Type B pancreatic cell (in vitro differentiated cells): ENCODE results near the gene RAB40B. TPM values are rescaled to one million over a fixed set of nuclear protein-coding genes. Genes with fewer than 3 reads are reported as not detected.
A peak's percentile ranks its signal among the peaks of the same experiment; 100 is the strongest.

ENCODE experiments used
- DNase-seq: peaks from one replicate; pipeline ENCODE4 v3.0.0; 2021; ENCODE audit warnings: mixed read lengths; ENCODE audit not compliant: unreplicated experiment; ENCODE audit errors: extremely low spot score
- H3K27ac Mint-ChIP-seq: 2 replicates; pipeline ENCODE4 v1.8.0; 2021; ENCODE audit warnings: mild to moderate bottlenecking, mixed read lengths
- H3K27me3 Mint-ChIP-seq: 2 replicates; pipeline ENCODE4 v1.8.0; 2021; ENCODE audit warnings: mixed read lengths
- H3K36me3 Mint-ChIP-seq: 2 replicates; pipeline ENCODE4 v1.8.0; 2021; ENCODE audit warnings: mixed read lengths
- H3K4me1 Mint-ChIP-seq: one replicate; pipeline ENCODE4 v1.8.0; 2021; ENCODE audit warnings: mixed read lengths; ENCODE audit not compliant: unreplicated experiment
- H3K4me3 Mint-ChIP-seq: 2 replicates; pipeline ENCODE4 v1.8.0; 2021; ENCODE audit warnings: mild to moderate bottlenecking, mixed read lengths
- H3K9me3 Mint-ChIP-seq: 2 replicates; pipeline ENCODE4 v1.8.0; 2021; ENCODE audit warnings: mixed read lengths
- microRNA-seq: library from miRNA; unstranded; fragments of <30 nt; microRNA quantifications from one replicate; pipeline ENCODE4, GENCODE V29; 2020
- total RNA-seq: library from RNA; stranded (reverse); gene quantifications from 2 replicates; pipeline ENCODE4 v1.2.1, GENCODE V29; 2021; ENCODE audit warnings: low replicate concordance
- TF ChIP-seq, protein P1 (sequence below): fragments of 200-600 bp; sonication (generic); conservative IDR thresholded peaks from 2 replicates; pipeline ENCODE4 v1.5.0; 2021; ENCODE audit warnings: antibody characterized with exemption, mild to moderate bottlenecking

The RAB40B gene
- total RNA-seq, 1 donor from 2014 or later: 16.7 TPM

DNA sequence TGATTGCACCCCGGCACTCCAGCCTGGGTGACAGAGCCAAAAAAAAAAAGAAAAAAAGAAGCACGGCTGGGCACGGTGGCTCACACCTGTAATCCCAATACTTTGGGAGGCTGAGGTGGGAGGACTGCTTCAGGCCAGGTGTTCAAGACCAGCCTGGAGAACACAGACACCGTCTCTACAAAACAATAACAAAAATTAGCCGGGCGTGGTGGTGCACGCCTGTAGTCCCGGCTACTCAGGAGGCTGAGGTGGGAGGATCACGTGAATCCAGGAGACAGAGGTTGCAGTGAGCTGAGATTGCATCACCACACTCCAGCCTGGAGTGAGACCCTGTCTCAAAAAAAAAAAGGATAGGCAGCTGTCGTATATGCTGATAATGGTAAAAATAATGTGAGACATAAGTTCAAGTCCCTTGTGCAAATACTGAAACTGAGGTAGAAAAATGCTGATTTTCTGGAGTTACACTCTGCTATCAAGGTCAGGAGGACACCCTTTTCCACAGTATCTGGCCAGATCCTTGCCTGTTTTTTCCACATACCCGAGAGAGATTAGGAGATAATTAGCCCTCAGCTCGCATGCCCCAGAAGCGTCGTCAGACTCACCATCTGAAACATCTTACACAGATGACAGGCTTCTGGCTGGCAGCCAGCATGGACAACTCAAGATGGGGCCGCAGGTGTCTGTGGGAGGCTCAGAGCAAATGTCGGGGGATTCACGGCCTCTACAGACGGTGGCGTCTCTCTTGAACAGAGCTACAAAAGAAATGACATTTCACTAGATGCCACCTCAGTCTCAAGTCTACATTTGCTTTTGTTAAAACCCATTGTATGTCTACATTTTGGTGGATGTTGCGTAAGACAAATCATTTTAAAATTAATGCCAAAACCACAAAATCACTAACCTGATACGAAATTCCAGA lies 87.1 kb downstream of the RAB40B start:
- Mint-ChIP-seq H3K36me3 (peaks cover 36% of the 10 kb centered on the region), H3K9me3 (no peaks in the 10 kb centered on the region), H3K4me3 (peak overlapping the region; percentile 37), H3K4me1 (peaks cover 9% of the 10 kb centered on the region), H3K27ac (peak overlapping the region; percentile 14), H3K27me3 (no peaks in the 10 kb centered on the region)
- no peak for DNase-seq
- TF ChIP-seq, protein P1, sequence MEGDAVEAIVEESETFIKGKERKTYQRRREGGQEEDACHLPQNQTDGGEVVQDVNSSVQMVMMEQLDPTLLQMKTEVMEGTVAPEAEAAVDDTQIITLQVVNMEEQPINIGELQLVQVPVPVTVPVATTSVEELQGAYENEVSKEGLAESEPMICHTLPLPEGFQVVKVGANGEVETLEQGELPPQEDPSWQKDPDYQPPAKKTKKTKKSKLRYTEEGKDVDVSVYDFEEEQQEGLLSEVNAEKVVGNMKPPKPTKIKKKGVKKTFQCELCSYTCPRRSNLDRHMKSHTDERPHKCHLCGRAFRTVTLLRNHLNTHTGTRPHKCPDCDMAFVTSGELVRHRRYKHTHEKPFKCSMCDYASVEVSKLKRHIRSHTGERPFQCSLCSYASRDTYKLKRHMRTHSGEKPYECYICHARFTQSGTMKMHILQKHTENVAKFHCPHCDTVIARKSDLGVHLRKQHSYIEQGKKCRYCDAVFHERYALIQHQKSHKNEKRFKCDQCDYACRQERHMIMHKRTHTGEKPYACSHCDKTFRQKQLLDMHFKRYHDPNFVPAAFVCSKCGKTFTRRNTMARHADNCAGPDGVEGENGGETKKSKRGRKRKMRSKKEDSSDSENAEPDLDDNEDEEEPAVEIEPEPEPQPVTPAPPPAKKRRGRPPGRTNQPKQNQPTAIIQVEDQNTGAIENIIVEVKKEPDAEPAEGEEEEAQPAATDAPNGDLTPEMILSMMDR: no peak

DNA sequence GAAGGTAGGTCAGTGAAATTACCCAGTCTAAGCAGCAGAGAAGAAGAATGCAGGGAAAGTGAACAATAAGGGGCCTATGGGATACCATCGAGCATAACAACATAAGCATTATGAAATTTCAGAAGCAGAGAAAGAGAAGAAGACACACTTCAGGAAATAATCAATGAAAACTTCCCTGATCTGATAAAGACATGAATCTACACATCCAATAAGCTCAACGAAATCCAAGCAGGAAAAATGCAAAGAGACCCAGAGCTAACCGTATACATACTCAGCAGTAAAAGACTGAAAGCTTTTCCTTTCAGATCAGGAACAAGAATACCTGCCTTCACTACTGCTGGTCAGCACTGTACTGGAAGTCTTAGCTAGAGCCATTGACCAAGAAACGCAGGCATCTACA lies 88.8 kb downstream of the RAB40B start:
- no peak for DNase-seq
- H3K36me3 Mint-ChIP-seq: peaks cover 42% of the 10 kb centered on the region

DNA sequence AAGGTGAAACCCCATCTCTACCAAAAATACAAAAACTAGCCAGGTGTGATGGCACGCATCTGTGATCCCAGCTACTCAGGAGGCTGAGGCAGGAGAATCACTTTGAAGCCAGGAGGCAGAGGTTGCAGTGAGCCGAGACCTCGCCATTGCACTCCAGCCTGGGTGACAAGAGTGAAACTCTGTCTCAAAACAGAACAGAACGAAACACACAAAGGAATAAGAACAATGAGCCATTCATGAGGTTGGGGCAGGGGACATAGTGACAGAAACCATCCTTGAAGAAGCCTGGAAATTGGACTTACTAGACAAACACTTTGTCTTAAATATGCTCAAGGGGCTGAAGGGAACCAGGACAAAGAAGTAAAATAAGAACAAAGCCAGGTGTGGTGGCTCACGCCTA lies 89.7 kb downstream of the RAB40B start:
- Mint-ChIP-seq H3K27me3 (no peaks in the 10 kb centered on the region), H3K4me3 (no peak overlapping the region), H3K9me3 (no peaks in the 10 kb centered on the region), H3K27ac (no peak overlapping the region), H3K36me3 (peaks cover 48% of the 10 kb centered on the region), H3K4me1 (peaks cover 9% of the 10 kb centered on the region)
- TF ChIP-seq, protein P1: no peak
- DNase-seq: no peak

More for the DNA sequence above, 88.8 kb downstream of the RAB40B start:
- H3K9me3 Mint-ChIP-seq: no peaks in the 10 kb centered on the region
- TF ChIP-seq, protein P1: no peak
- peak overlapping the region; percentile 6 for H3K27ac Mint-ChIP-seq
- H3K27me3 Mint-ChIP-seq: no peaks in the 10 kb centered on the region
- H3K4me3 Mint-ChIP-seq: no peak overlapping the region
- peaks cover 9% of the 10 kb centered on the region for H3K4me1 Mint-ChIP-seq

DNA sequence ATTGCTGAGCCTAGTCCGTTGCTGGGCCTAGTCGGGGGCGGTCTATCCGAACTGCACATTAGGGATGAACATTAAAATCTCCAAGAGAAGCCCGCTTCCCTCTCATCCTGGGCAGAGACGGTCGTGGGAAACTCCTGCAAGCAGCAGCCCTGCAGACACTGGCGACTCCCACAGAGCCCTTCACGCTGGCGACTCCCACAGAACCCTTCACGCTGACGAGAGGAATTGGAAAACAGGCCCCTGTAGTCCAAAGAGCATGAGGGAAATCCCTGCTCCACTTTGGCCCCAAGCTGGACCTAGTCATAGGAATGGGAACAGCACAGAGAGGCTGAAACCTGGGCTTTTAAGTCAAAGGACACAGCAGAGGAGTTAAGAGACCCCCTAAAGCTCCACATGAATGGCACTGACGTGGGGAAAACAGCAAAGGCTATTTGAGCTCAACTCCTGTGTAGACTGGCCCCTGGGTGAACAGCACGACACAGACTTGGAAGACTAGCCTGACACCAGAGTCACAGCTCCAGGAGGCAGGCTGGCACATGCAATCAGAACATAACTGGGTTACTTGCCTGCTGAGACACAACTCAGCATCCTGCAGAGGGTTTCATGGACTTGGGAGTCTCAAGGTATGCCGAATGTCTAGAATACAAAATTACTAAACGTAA lies 92.4 kb downstream of the RAB40B start:
- no peaks in the 10 kb centered on the region for H3K4me1 Mint-ChIP-seq
- TF ChIP-seq, protein P1: no peak
- DNase-seq: no peak
- H3K27me3 Mint-ChIP-seq: no peaks in the 10 kb centered on the region
- H3K36me3 Mint-ChIP-seq: peaks cover 50% of the 10 kb centered on the region
- no peak overlapping the region for H3K4me3 Mint-ChIP-seq
- no peaks in the 10 kb centered on the region for H3K9me3 Mint-ChIP-seq
- no peak overlapping the region for H3K27ac Mint-ChIP-seq

Small RNA genes lying within 50 kb of the gene (microRNA-seq; reads per million reads assigned to microRNA genes)
- 3.3 reads per million, percentile 8 among the genes with 10 or more reads in this experiment for gene MIR4525

Other genes starting within 250 kb of the RAB40B start
- 51.1 and 78.1 TPM in 2 replicates for gene CYBC1, start 247.9 kb downstream of the RAB40B start, total RNA-seq
- gene NARF, start 240.0 kb downstream of the RAB40B start, total RNA-seq: 75.4 and 111 TPM in 2 replicates
- 59.5 and 75.5 TPM in 2 replicates for gene FOXK2, start 179.0 kb downstream of the RAB40B start, total RNA-seq
- gene WDR45B, start 50.3 kb downstream of the RAB40B start, total RNA-seq: 74.0 and 100 TPM in 2 replicates
- gene FN3KRP, start 18.0 kb upstream of the RAB40B start, total RNA-seq: 36.5 and 42.5 TPM in 2 replicates
- gene FN3K, start 36.9 kb upstream of the RAB40B start, total RNA-seq: 30.3 and 31.3 TPM in 2 replicates
- 65.4 and 104 TPM in 2 replicates for gene TBCD, start 53.4 kb upstream of the RAB40B start, total RNA-seq
- 10.3 and 34.7 TPM in 2 replicates for gene ZNF750, start 141.3 kb upstream of the RAB40B start, total RNA-seq